GM12878 (cell line): Measurements from ENCODE around the gene COL16A1. TPM values are rescaled to one million over a fixed set of nuclear protein-coding genes. Genes with fewer than 3 reads are reported as not detected.

ENCODE experiments used
- ATAC-seq: fragments of 200-7000 bp; cut with Tn5 transposase; 3 replicates; pipeline ENCODE4 v1.9.1; 2020; ENCODE audit warnings: mild to moderate bottlenecking, moderate library complexity
- BruUV-seq: library from RNA; stranded (reverse); fragments of 400-500 nt; replicated peaks from 2 replicates; lab custom pipeline; 2021; lab: Mats Ljungman, UMichigan
- CTCF ChIA-PET: fragments of 300-600 bp; sonication (Branson Sonifier 250); formaldehyde crosslinking; extraction: SDS; loops from one replicate; lab custom pipeline; 2021; ENCODE audit warnings: inconsistent platforms; lab: Yijun Ruan, JAX
- POLR2A ChIA-PET: fragments of 350-600 bp; formaldehyde crosslinking; extraction: SDS; loops from one replicate; lab custom pipeline; 2021; ENCODE audit warnings: inconsistent platforms; lab: Charles Lee
- RAD21 ChIA-PET: fragments of 300-600 bp; sonication (Branson Sonifier 250); formaldehyde crosslinking; loops from one replicate; lab custom pipeline; 2023; ENCODE audit warnings: antibody characterized with exemption; ENCODE audit not compliant: unreplicated experiment; lab: Charles Lee
- SMC1A ChIA-PET: fragments of 300-600 bp; sonication (Branson Sonifier 250); formaldehyde crosslinking; loops from one replicate; lab custom pipeline; 2023; ENCODE audit not compliant: unreplicated experiment, uncharacterized antibody; lab: Charles Lee
- DNase-seq: peaks from one replicate; pipeline ENCODE4 v3.0.0-alpha.2; 2011; ENCODE audit warnings: low read depth, low spot score
- FAIRE-seq: peaks from 3 replicates; lab custom pipeline; 2011; peaks lifted over from hg19 to GRCh38; lab: Jason Lieb, UNC
- H2AFZ ChIP-seq: 2 replicates; pipeline ENCODE4 v1.6.0; 2011; ENCODE audit warnings: low read depth, low read length, control low read depth; ENCODE audit not compliant: control insufficient read depth
- H3K27ac ChIP-seq: 2 replicates; pipeline ENCODE4 v1.5.1; 2011; ENCODE audit warnings: control low read depth; ENCODE audit not compliant: control insufficient read depth, insufficient read depth
- H3K27me3 ChIP-seq, 2 experiments: replicated peaks in 1 of 2; 2 replicates each; pipeline versions ENCODE4 v1.6.0 to v1.6.1; 2011; ENCODE audit warnings: low read length in 1 of 2; ENCODE audit not compliant: control insufficient read depth in 2 of 2, insufficient read depth in 2 of 2
- H3K36me3 ChIP-seq, 2 experiments: 2 replicates each; pipeline ENCODE4 v1.5.1; 2011; ENCODE audit warnings: low read length in 1 of 2; ENCODE audit not compliant: control insufficient read depth in 2 of 2, insufficient read depth in 2 of 2
- H3K4me1 ChIP-seq: 2 replicates; pipeline ENCODE4 v1.6.1; 2011; ENCODE audit warnings: mild to moderate bottlenecking, low read length, moderate library complexity, mixed read lengths; ENCODE audit not compliant: control insufficient read depth, insufficient read depth
- H3K4me2 ChIP-seq: 2 replicates; pipeline ENCODE4 v1.6.0; 2011; ENCODE audit warnings: control low read depth; ENCODE audit not compliant: control insufficient read depth, insufficient read depth
- H3K4me3 ChIP-seq: fragments of 200-600 bp; sonication (generic); 2 replicates; pipeline ENCODE4 v1.5.1; 2016
- H3K79me2 ChIP-seq: 2 replicates; pipeline ENCODE4 v1.6.0; 2011; ENCODE audit warnings: low read length; ENCODE audit not compliant: control insufficient read depth, insufficient read depth
- H3K9ac ChIP-seq: 2 replicates; pipeline ENCODE4 v1.8.0; 2011; ENCODE audit warnings: low read length, control low read depth, mixed read lengths; ENCODE audit not compliant: control insufficient read depth, insufficient read depth
- H3K9me3 ChIP-seq: replicated peaks from 3 replicates; pipeline ENCODE4 v1.5.1; 2011; ENCODE audit warnings: mild to moderate bottlenecking, low read length; ENCODE audit not compliant: control insufficient read depth, insufficient read depth
- H4K20me1 ChIP-seq: 2 replicates; pipeline ENCODE4 v1.6.0; 2011; ENCODE audit not compliant: control insufficient read depth, insufficient read depth
- CREB1 ChIP-seq: IDR thresholded peaks from 2 replicates; pipeline ENCODE4 v1.6.1; 2012; ENCODE audit warnings: low read depth, mild to moderate bottlenecking, inconsistent platforms
- CREM ChIP-seq: IDR thresholded peaks from 2 replicates; pipeline ENCODE4 v1.6.1; 2014; ENCODE audit warnings: antibody characterized with exemption, low read depth
- EGR1 ChIP-seq, 2 experiments: IDR thresholded peaks; 1 replicate in 1 of 2; 2 replicates in 1 of 2; pipeline ENCODE4 v1.6.1; 2011 to 2012; ENCODE audit warnings: low read depth in 2 of 2, low read length in 2 of 2, borderline replicate concordance in 1 of 2, mild to moderate bottlenecking in 1 of 2, moderate library complexity in 1 of 2
- IRF5 ChIP-seq: fragments of 450-650 bp; IDR thresholded peaks from 2 replicates; pipeline ENCODE4 v1.6.1; 2017; ENCODE audit warnings: borderline replicate concordance
- NR2F1 ChIP-seq: fragments of 450-650 bp; conservative IDR thresholded peaks from 2 replicates; pipeline ENCODE4 v1.6.1; 2017; ENCODE audit warnings: mild to moderate bottlenecking
- RBBP5 ChIP-seq: fragments of 200-600 bp; sonication (generic); conservative IDR thresholded peaks from 2 replicates; pipeline ENCODE4 v1.6.1; 2016
- SIN3A ChIP-seq: IDR thresholded peaks from 2 replicates; pipeline ENCODE4 v1.6.1; 2012; ENCODE audit warnings: low read depth, low read length, improper control_type of control experiment
- SMC3 ChIP-seq: IDR thresholded peaks from 2 replicates; pipeline ENCODE4 v1.6.1; 2011; ENCODE audit warnings: low read length, improper control_type of control experiment, borderline replicate concordance
- STAT1 ChIP-seq: fragments of 450-650 bp; conservative IDR thresholded peaks from 2 replicates; pipeline ENCODE4 v1.6.1; 2014; ENCODE audit warnings: antibody characterized with exemption, mild to moderate bottlenecking
- TCF3 ChIP-seq: IDR thresholded peaks from 2 replicates; pipeline ENCODE4 v1.6.1; 2012; ENCODE audit warnings: low read depth, mild to moderate bottlenecking, low read length, borderline replicate concordance; ENCODE audit not compliant: insufficient read depth
- ZBTB33 ChIP-seq: fragments of 450-650 bp; IDR thresholded peaks from 2 replicates; pipeline ENCODE4 v1.6.1; 2017; ENCODE audit warnings: mild to moderate bottlenecking
- WGBS: methylation state at CpG from one replicate; pipeline ENCODE4 v1.1.6; 2016; ENCODE audit warnings: low lambda C conversion rate; ENCODE audit not compliant: insufficient replicate concordance, insufficient coverage; ENCODE audit errors: missing lambda C conversion rate; 5-methylcytosine and 5-hydroxymethylcytosine counted together
- in situ Hi-C: fragments of 300-500 bp; cut with MboI; formaldehyde crosslinking; loops from 9 replicates; pipeline ENCODE4 v1.14.3; 2018; ENCODE audit warnings: mixed read lengths
- intact Hi-C: fragments of 100-400 bp; cut with micrococcal nuclease; formaldehyde crosslinking; loops from one replicate; pipeline ENCODE4 v1.14.2; 2022; ENCODE audit not compliant: unreplicated experiment
- polyA plus RNA-seq, 11 experiments: library from polyadenylated mRNA; depleted of rRNA in 4 of 11; unstranded in 6 of 11; stranded (reverse) in 5 of 11; fragments of >200 nt; fragmentation: Nextera tagmentation in 4 of 11; fragmentation: Illumina TruSeq in 1 of 11; extraction: Ambion mirVana in 4 of 11; extraction: Trizol in 1 of 11; gene quantifications; 1 replicate in 1 of 11; 2 replicates in 10 of 11; pipeline versions ENCODE4 v1.2.1 to v1.2.3, GENCODE V29; 2011 to 2016; ENCODE audit warnings: inconsistent platforms in 2 of 11, missing spikeins in 2 of 11, low read depth in 1 of 11
- total RNA-seq, 4 experiments: library from RNA; depleted of rRNA in 3 of 4; stranded (reverse); fragments of >200 nt in 3 of 4; fragmentation: Illumina TruSeq in 1 of 4; extraction: Trizol in 1 of 4; gene quantifications; 2 replicates each; pipeline versions ENCODE4 v1.2.1 to v1.2.3, GENCODE V29; 2013 to 2021
- TF ChIP-seq, protein P1 (sequence below): fragments of 450-650 bp; IDR thresholded peaks from 2 replicates; pipeline ENCODE4 v1.6.1; 2017; ENCODE audit warnings: mild to moderate bottlenecking, moderate library complexity
- TF ChIP-seq, protein P2 (sequence below): IDR thresholded peaks from 2 replicates; pipeline ENCODE4 v1.6.1; 2012; ENCODE audit warnings: low read depth, low read length, improper control_type of control experiment

COL16A1 gene
- total and polyA plus RNA-seq, 10 of the 15 experiments (the other 5 are each of a cell fraction or from before 2014, with no cell fraction given), result 0.02 to 3.7 (median 0.59) TPM

DNA sequence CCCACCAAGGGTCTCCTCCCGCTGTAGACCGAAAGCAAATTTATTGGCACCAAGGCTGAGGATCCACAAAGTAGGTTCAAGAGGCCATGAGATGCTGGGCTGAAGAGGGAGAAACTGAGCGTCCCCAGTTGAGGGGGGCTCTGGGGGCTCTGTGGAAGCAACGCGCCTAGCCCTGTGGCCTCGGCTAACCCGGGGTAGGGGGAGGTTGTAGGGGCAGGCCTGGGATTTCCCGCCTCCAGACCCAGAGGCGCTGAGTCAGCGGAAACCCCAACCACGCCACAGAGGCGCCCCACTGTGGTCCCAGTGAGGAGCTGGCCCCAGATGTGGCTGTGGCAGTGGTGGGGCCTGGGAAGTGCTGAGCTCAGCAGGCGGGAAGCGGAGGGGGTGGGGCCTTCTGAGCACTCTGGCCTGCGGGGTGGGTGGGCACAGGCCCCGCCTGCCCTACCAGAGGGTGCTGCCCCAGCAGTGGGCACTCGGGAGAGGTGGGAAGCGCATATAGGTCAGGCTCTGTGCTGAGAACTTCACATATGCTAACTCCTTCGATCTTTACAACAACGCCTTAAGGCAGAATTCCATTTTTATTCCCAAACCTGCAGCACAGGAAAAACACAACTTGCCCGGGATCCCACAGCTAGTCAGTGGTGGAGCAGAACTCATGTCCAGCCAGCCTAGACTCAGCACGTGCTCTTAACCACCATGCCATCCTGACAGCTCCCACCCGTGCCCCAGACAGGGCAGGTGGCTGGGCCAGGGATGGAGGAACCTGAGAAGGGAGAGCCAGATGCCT lies 1.5 kb upstream of the COL16A1 start:
- ChIA-PET POLR2A (interaction anchor here (0.5 to 2.0 kb wide), 6 partner anchors 17 to 84 kb away, joined by 3 to 9 read pairs (median 5); no protein-coding TSS in a partner anchor), CTCF (interaction anchor here (0.6 to 6.5 kb wide), 29 partner anchors 10 to 310 kb away, joined by 3 to 83 read pairs (median 4); partner anchors contain the start of gene PEF1), SMC1A (interaction anchor here (0.9 to 6.6 kb wide), 14 partner anchors 26 to 293 kb away, joined by 3 to 51 read pairs (median 4); partner anchors contain the start of gene PEF1), RAD21 (interaction anchor here (0.6 to 2.9 kb wide), 17 partner anchors 9 to 230 kb away, joined by 3 to 53 read pairs (median 5); partner anchors contain the start of gene PEF1)
- Histone ChIP-seq H3K4me2 (peak overlapping the region; percentile 52; the same call in 1 of the 2 replicates), H3K27me3 (no peaks in the 10 kb centered on the region), H3K9ac (peak overlapping the region; percentile 54), H2AFZ (peak overlapping the region; percentile 31), H3K27ac (peak overlapping the region; percentile 62), H4K20me1 (no peaks in the 10 kb centered on the region), H3K36me3 (no peaks in the 10 kb centered on the region), H3K4me3 (peak overlapping the region; percentile 2; the same call in 1 of the 2 replicates), H3K79me2 (no peaks in the 10 kb centered on the region), H3K9me3 (no peaks in the 10 kb centered on the region), H3K4me1 (peaks cover 45% of the 10 kb centered on the region)
- FAIRE-seq (no peak), ATAC-seq (peak; percentile 81), DNase-seq (no peak)
- BruUV-seq, result no TSS peak
- intact Hi-C loops, result loop anchor here (5.0 kb wide), 1 partner anchor 143 kb away; no protein-coding TSS in a partner anchor
- in situ Hi-C loops, result loop anchor here (5.0 kb wide), 1 partner anchor 38 kb away; no protein-coding TSS in a partner anchor
- WGBS, result 17% methylated on average over 23 of the region's 23 CpGs
- TF ChIP-seq RBBP5, result no peak
- TF ChIP-seq CREM, result no peak
- TF ChIP-seq TCF3, result 0 out of 2 replicates have a peak, but pooled peaks have one; percentile 35
- peak; percentile 45; the same call in 1 of the 2 replicates for TF ChIP-seq NR2F1
- TF ChIP-seq IRF5, result no peak
- TF ChIP-seq CREB1, result 0 out of 2 replicates have a peak, but pooled peaks have one; percentile 44
- TF ChIP-seq, protein P1, sequence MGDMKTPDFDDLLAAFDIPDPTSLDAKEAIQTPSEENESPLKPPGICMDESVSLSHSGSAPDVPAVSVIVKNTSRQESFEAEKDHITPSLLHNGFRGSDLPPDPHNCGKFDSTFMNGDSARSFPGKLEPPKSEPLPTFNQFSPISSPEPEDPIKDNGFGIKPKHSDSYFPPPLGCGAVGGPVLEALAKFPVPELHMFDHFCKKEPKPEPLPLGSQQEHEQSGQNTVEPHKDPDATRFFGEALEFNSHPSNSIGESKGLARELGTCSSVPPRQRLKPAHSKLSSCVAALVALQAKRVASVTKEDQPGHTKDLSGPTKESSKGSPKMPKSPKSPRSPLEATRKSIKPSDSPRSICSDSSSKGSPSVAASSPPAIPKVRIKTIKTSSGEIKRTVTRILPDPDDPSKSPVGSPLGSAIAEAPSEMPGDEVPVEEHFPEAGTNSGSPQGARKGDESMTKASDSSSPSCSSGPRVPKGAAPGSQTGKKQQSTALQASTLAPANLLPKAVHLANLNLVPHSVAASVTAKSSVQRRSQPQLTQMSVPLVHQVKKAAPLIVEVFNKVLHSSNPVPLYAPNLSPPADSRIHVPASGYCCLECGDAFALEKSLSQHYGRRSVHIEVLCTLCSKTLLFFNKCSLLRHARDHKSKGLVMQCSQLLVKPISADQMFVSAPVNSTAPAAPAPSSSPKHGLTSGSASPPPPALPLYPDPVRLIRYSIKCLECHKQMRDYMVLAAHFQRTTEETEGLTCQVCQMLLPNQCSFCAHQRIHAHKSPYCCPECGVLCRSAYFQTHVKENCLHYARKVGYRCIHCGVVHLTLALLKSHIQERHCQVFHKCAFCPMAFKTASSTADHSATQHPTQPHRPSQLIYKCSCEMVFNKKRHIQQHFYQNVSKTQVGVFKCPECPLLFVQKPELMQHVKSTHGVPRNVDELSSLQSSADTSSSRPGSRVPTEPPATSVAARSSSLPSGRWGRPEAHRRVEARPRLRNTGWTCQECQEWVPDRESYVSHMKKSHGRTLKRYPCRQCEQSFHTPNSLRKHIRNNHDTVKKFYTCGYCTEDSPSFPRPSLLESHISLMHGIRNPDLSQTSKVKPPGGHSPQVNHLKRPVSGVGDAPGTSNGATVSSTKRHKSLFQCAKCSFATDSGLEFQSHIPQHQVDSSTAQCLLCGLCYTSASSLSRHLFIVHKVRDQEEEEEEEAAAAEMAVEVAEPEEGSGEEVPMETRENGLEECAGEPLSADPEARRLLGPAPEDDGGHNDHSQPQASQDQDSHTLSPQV, result no peak
- TF ChIP-seq, protein P2, sequence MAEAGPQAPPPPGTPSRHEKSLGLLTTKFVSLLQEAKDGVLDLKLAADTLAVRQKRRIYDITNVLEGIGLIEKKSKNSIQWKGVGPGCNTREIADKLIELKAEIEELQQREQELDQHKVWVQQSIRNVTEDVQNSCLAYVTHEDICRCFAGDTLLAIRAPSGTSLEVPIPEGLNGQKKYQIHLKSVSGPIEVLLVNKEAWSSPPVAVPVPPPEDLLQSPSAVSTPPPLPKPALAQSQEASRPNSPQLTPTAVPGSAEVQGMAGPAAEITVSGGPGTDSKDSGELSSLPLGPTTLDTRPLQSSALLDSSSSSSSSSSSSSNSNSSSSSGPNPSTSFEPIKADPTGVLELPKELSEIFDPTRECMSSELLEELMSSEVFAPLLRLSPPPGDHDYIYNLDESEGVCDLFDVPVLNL, result 0 out of 2 replicates have a peak, but pooled peaks have one; percentile 30
- no peak for TF ChIP-seq SIN3A
- no peak for TF ChIP-seq ZBTB33
- TF ChIP-seq EGR1 (IDR thresholded peaks at IDR 0.05; ENCODE audit: borderline replicate concordance in 1 of 2, low read depth in 2 of 2, low read length in 2 of 2), result peak in 1 of 2 experiments; percentile 51; a peak in 1 of 3 replicates
- TF ChIP-seq SMC3, result peak; percentile 60; the same call in 1 of the 2 replicates
- no peak for TF ChIP-seq STAT1
